A549 (cell line): ENCODE results near the gene SLCO3A1. TPM values are rescaled to one million over a fixed set of nuclear protein-coding genes. Genes with fewer than 3 reads are reported as not detected.

Source experiments
- ATAC-seq, 2 experiments: fragments of 200-7000 bp in 1 of 2; fragments of >200 bp in 1 of 2; cut with Nextera tagmentation in 1 of 2; cut with Tn5 transposase in 1 of 2; 3 replicates each; pipeline versions ENCODE4 v1.8.0 to v1.9.1; 2018 to 2020; ENCODE audit warnings: mild to moderate bottlenecking in 1 of 2, moderate library complexity in 1 of 2
- CTCF ChIA-PET: fragments of 300-600 bp; sonication (Branson Sonifier 250); formaldehyde crosslinking; extraction: SDS; loops from one replicate; lab custom pipeline; 2021; ENCODE audit warnings: antibody characterized with exemption, inconsistent platforms; lab: Yijun Ruan, JAX
- POLR2A ChIA-PET: fragments of 350-600 bp; formaldehyde crosslinking; extraction: SDS; loops from one replicate; lab custom pipeline; 2021; ENCODE audit warnings: antibody characterized with exemption, inconsistent platforms; lab: Yijun Ruan, JAX
- DNase-seq, 2 experiments: peaks; one replicate each; pipeline versions ENCODE4 v3.0.0 to v3.0.0-alpha.2; 2011 to 2016; ENCODE audit warnings: low read depth in 1 of 2, low spot score in 1 of 2
- FAIRE-seq: peaks from 2 replicates; lab custom pipeline; 2011; peaks lifted over from hg19 to GRCh38; lab: Jason Lieb, UNC
- H3K27ac ChIP-seq, 2 experiments: fragments of >200 bp; sonication (Bioruptor Twin); formaldehyde crosslinking; 3 replicates each; pipeline ENCODE4 v1.5.1; 2016 to 2017
- H3K4me1 ChIP-seq: fragments of >200 bp; sonication (Bioruptor Twin); formaldehyde crosslinking; 3 replicates; pipeline ENCODE4 v1.6.1; 2016
- H3K4me2 ChIP-seq: fragments of >200 bp; sonication (Bioruptor Twin); formaldehyde crosslinking; 3 replicates; pipeline ENCODE4 v1.6.1; 2016
- H3K4me3 ChIP-seq: fragments of >200 bp; sonication (Bioruptor Twin); formaldehyde crosslinking; 3 replicates; pipeline ENCODE4 v1.5.1; 2016
- H3K9me3 ChIP-seq: fragments of >200 bp; sonication (Bioruptor Twin); formaldehyde crosslinking; 3 replicates; pipeline ENCODE4 v1.6.1; 2016
- CBX2 ChIP-seq: fragments of 200-600 bp; sonication (generic); IDR thresholded peaks from 2 replicates; pipeline ENCODE4 v1.6.1; 2016; ENCODE audit warnings: low read depth, mild to moderate bottlenecking, borderline replicate concordance
- EP300 ChIP-seq, 2 experiments: fragments of >200 bp; sonication (Bioruptor Twin); formaldehyde crosslinking; IDR thresholded peaks; 2 replicates in 1 of 2; 3 replicates in 1 of 2; pipeline ENCODE4 v1.6.1; 2016 to 2017
- FOSB ChIP-seq: fragments of 250-450 bp; sonication (Bioruptor Pico); IDR thresholded peaks from 2 replicates; pipeline ENCODE4 v1.5.0; 2020; ENCODE audit warnings: mild to moderate bottlenecking, moderate library complexity
- GATA3 ChIP-seq: IDR thresholded peaks from 2 replicates; pipeline ENCODE4 v1.6.1; 2012; ENCODE audit warnings: borderline replicate concordance
- HDAC2 ChIP-seq: fragments of 200-600 bp; sonication (generic); IDR thresholded peaks from 2 replicates; pipeline ENCODE4 v1.6.1; 2016
- HOXB13 ChIP-seq: fragments of 250-450 bp; sonication (Bioruptor Pico); IDR thresholded peaks from 2 replicates; pipeline ENCODE4 v1.5.0; 2020; ENCODE audit warnings: low read depth, mild to moderate bottlenecking, moderate library complexity
- JUN ChIP-seq, 2 experiments: fragments of >200 bp; sonication (Bioruptor Twin); formaldehyde crosslinking; IDR thresholded peaks; 2 replicates in 1 of 2; 3 replicates in 1 of 2; pipeline ENCODE4 v1.6.1; 2016 to 2017
- JUNB ChIP-seq: fragments of >200 bp; sonication (Bioruptor Twin); formaldehyde crosslinking; IDR thresholded peaks from 2 replicates; pipeline ENCODE4 v1.6.1; 2016
- KDM1A ChIP-seq: fragments of 200-600 bp; sonication (generic); IDR thresholded peaks from 2 replicates; pipeline ENCODE4 v1.6.1; 2016; ENCODE audit warnings: low read depth, mild to moderate bottlenecking
- MYC ChIP-seq: IDR thresholded peaks from 2 replicates; pipeline ENCODE4 v1.6.1; 2012; ENCODE audit warnings: mild to moderate bottlenecking, inconsistent platforms, low read length, improper control_type of control experiment, borderline replicate concordance
- NPAS2 ChIP-seq: fragments of 250-450 bp; sonication (Bioruptor Pico); IDR thresholded peaks from 2 replicates; pipeline ENCODE4 v1.8.0; 2022; ENCODE audit warnings: mild to moderate bottlenecking, moderate library complexity, borderline replicate concordance
- POLR2A ChIP-seq: IDR thresholded peaks from 2 replicates; pipeline ENCODE4 v1.6.1; 2012; ENCODE audit warnings: mild to moderate bottlenecking, low read length
- RAD21 ChIP-seq, 2 experiments: fragments of >200 bp in 1 of 2; sonication (Bioruptor Twin) in 1 of 2; formaldehyde crosslinking in 1 of 2; IDR thresholded peaks in 1 of 2; conservative IDR thresholded peaks in 1 of 2; 2 replicates in 1 of 2; 3 replicates in 1 of 2; pipeline ENCODE4 v1.6.1; 2012 to 2018; ENCODE audit warnings: inconsistent platforms in 1 of 2
- RCOR1 ChIP-seq: fragments of 150-350 bp; IDR thresholded peaks from 2 replicates; pipeline ENCODE4 v1.6.1; 2014; ENCODE audit warnings: antibody characterized with exemption, low read length, low read depth
- RNF2 ChIP-seq: fragments of 200-600 bp; sonication (generic); IDR thresholded peaks from 2 replicates; pipeline ENCODE4 v1.6.1; 2016; ENCODE audit warnings: low read depth, mild to moderate bottlenecking, antibody characterized with exemption, moderate library complexity, borderline replicate concordance
- SREBF2 ChIP-seq: fragments of 450-650 bp; IDR thresholded peaks from 2 replicates; pipeline ENCODE4 v1.6.1; 2014; ENCODE audit warnings: mild to moderate bottlenecking, moderate library complexity
- ZNF302 ChIP-seq: fragments of 250-450 bp; sonication (Bioruptor Pico); IDR thresholded peaks from 2 replicates; pipeline ENCODE4 v1.9.0; 2021; ENCODE audit warnings: inconsistent platforms, mild to moderate bottlenecking, moderate library complexity
- ZSCAN20 ChIP-seq: fragments of 250-450 bp; sonication (Bioruptor Pico); IDR thresholded peaks from 2 replicates; pipeline ENCODE4 v1.8.0; 2022; ENCODE audit warnings: mild to moderate bottlenecking, moderate library complexity
- WGBS: methylation state at CpG from one replicate; pipeline ENCODE4 v1.1.6; 2017; ENCODE audit errors: missing lambda C conversion rate; 5-methylcytosine and 5-hydroxymethylcytosine counted together
- polyA plus RNA-seq, 4 experiments: library from polyadenylated mRNA; depleted of rRNA in 3 of 4; stranded (reverse); fragments of >200 nt; fragmentation: RNase III in 1 of 4; extraction: RNeasy Plus Mini Kit Qiagen cat#74134 plus additional on column Dnase treatment in 1 of 4; gene quantifications; 2 replicates in 3 of 4; 3 replicates in 1 of 4; pipeline ENCODE4 v1.2.3, GENCODE V29; 2011 to 2017
- TF ChIP-seq, protein P1 (sequence below): fragments of 250-450 bp; sonication (Bioruptor Pico); IDR thresholded peaks from 2 replicates; pipeline ENCODE4 v1.5.0; 2021; ENCODE audit warnings: mild to moderate bottlenecking, moderate library complexity, borderline replicate concordance
- TF ChIP-seq, protein P2 (sequence below): fragments of 250-450 bp; sonication (Bioruptor Pico); IDR thresholded peaks from 2 replicates; pipeline ENCODE4 v1.5.0; 2020; ENCODE audit warnings: low read depth, mild to moderate bottlenecking, moderate library complexity
- TF ChIP-seq, protein P3 (sequence below): fragments of >200 bp; sonication (Bioruptor Twin); formaldehyde crosslinking; IDR thresholded peaks from 3 replicates; pipeline ENCODE4 v1.5.1; 2016
- TF ChIP-seq, protein P4 (sequence below): fragments of >200 bp; sonication (Bioruptor Twin); formaldehyde crosslinking; IDR thresholded peaks from 2 replicates; pipeline ENCODE4 v1.6.1; 2016
- TF ChIP-seq, protein P5 (sequence below): IDR thresholded peaks from 2 replicates; pipeline ENCODE4 v1.6.1; 2012
- TF ChIP-seq, protein P6 (sequence below): fragments of 450-650 bp; IDR thresholded peaks from 2 replicates; pipeline ENCODE4 v1.6.1; 2014; ENCODE audit warnings: antibody characterized with exemption

SLCO3A1 gene
- polyA plus RNA-seq, 2 of the 4 experiments (the other 2 are of a cell fraction): 16.8 to 17.0 TPM

DNA sequence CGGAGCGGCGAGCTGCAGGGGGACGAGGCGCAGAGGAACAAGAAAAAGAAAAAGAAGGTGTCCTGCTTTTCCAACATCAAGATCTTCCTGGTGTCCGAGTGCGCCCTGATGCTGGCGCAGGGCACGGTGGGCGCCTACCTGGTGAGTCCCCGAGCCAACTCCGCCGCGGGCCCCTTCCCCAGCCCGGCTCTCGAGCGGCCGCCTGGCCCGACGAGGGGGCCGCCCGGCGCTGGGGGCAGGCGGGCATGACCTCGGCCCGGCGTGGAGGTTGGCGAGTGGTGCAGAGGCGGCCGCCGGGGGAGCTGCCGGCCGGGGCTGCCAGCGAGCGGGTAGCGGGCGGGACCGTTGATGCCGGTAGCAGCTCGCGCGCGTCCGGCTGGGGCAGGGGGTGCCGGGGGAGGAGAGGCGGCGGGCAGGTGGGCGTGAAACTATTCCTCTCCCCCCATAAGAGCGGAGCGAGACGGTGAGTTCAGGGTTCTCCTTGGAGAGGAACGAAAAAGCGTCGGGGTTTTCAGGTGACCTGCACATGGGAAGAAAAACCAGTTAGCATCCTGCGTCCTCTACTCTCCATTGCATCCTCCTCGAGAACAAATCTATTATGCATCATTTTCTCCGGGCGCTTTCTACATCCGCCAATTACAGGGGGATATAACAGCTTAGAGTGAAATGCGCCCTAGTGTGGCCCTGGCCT, 585 bp downstream of the SLCO3A1 start:
- peak; percentile 45 to 48 for DNase-seq
- no peak for FAIRE-seq
- peaks cover 16% of the 10 kb centered on the region for H3K4me1 ChIP-seq
- H3K4me2 ChIP-seq: peak overlapping the region; percentile 98
- H3K4me3 ChIP-seq: peak overlapping the region; percentile 94
- peak overlapping the region; percentile 98 to 99 for H3K27ac ChIP-seq
- CTCF ChIA-PET: interaction anchor here (0.7 to 10.8 kb wide), 47 partner anchors 10 to 798 kb away, joined by 3 to 256 read pairs (median 5); no protein-coding TSS in a partner anchor
- WGBS: 7% methylated on average over 33 of the region's 60 CpGs
- H3K9me3 ChIP-seq: no peaks in the 10 kb centered on the region
- TF ChIP-seq, protein P1, sequence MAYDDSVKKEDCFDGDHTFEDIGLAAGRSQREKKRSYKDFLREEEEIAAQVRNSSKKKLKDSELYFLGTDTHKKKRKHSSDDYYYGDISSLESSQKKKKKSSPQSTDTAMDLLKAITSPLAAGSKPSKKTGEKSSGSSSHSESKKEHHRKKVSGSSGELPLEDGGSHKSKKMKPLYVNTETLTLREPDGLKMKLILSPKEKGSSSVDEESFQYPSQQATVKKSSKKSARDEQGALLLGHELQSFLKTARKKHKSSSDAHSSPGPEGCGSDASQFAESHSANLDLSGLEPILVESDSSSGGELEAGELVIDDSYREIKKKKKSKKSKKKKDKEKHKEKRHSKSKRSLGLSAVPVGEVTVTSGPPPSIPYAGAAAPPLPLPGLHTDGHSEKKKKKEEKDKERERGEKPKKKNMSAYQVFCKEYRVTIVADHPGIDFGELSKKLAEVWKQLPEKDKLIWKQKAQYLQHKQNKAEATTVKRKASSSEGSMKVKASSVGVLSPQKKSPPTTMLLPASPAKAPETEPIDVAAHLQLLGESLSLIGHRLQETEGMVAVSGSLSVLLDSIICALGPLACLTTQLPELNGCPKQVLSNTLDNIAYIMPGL (CRISPR knock-in tag): no peak
- TF ChIP-seq, protein P2, sequence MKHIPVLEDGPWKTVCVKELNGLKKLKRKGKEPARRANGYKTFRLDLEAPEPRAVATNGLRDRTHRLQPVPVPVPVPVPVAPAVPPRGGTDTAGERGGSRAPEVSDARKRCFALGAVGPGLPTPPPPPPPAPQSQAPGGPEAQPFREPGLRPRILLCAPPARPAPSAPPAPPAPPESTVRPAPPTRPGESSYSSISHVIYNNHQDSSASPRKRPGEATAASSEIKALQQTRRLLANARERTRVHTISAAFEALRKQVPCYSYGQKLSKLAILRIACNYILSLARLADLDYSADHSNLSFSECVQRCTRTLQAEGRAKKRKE (CRISPR knock-in tag): no peak
- TF ChIP-seq, protein P3, sequence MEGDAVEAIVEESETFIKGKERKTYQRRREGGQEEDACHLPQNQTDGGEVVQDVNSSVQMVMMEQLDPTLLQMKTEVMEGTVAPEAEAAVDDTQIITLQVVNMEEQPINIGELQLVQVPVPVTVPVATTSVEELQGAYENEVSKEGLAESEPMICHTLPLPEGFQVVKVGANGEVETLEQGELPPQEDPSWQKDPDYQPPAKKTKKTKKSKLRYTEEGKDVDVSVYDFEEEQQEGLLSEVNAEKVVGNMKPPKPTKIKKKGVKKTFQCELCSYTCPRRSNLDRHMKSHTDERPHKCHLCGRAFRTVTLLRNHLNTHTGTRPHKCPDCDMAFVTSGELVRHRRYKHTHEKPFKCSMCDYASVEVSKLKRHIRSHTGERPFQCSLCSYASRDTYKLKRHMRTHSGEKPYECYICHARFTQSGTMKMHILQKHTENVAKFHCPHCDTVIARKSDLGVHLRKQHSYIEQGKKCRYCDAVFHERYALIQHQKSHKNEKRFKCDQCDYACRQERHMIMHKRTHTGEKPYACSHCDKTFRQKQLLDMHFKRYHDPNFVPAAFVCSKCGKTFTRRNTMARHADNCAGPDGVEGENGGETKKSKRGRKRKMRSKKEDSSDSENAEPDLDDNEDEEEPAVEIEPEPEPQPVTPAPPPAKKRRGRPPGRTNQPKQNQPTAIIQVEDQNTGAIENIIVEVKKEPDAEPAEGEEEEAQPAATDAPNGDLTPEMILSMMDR: no peak
- TF ChIP-seq NPAS2 (CRISPR knock-in tag): no peak
- no peak for TF ChIP-seq ZSCAN20 (CRISPR knock-in tag)
- TF ChIP-seq GATA3: no peak
- no peak for TF ChIP-seq CBX2
- no peak for TF ChIP-seq SREBF2
- TF ChIP-seq, protein P4, sequence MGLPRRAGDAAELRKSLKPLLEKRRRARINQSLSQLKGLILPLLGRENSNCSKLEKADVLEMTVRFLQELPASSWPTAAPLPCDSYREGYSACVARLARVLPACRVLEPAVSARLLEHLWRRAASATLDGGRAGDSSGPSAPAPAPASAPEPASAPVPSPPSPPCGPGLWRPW: no peak
- no peak for TF ChIP-seq KDM1A
- TF ChIP-seq HOXB13 (CRISPR knock-in tag): no peak
- no peak for TF ChIP-seq JUNB
- TF ChIP-seq, protein P5, sequence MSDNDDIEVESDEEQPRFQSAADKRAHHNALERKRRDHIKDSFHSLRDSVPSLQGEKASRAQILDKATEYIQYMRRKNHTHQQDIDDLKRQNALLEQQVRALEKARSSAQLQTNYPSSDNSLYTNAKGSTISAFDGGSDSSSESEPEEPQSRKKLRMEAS: no peak
- no peak for TF ChIP-seq HDAC2
- no peak for TF ChIP-seq ZNF302 (CRISPR knock-in tag)
- TF ChIP-seq POLR2A: no peak
- no peak for TF ChIP-seq RNF2
- no peak for TF ChIP-seq RAD21 (conservative IDR thresholded peaks at IDR 0.05 in 1 of 2, IDR thresholded peaks at IDR 0.05 in 1 of 2)
- TF ChIP-seq MYC: no peak
- POLR2A ChIA-PET: interaction anchor here (0.6 to 1.9 kb wide), 8 partner anchors 11 to 317 kb away, joined by 3 to 17 read pairs (median 4); no protein-coding TSS in a partner anchor
- peak; percentile 63 to 71 for ATAC-seq

DNA sequence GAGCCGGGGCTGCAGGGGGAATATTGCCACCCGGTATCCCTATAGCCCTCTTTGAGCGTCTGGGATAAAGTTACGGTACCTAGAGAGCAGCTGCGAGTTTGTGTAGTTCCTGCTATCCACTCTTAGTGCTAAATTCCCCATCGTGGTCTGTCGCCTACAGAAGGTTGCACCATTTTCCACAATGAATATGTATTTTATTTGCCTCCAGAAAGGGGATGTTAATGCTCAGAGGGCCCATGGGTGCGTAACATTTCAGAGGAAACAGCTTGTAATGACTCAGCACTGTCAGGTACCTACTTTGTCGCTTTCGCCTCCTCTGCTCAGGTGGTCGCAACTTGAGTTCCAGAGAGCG, 1.1 kb downstream of the SLCO3A1 start:
- DNase-seq: no peak
- H3K27ac ChIP-seq: peak overlapping the region in 1 of 2 experiments; percentile 98; a peak in 3 of 6 replicates
- 89% methylated on average over 12 of the region's 12 CpGs for WGBS
- TF ChIP-seq JUN (IDR thresholded peaks at IDR 0.05) (no peak), JUNB (no peak), ZNF302 (CRISPR knock-in tag) (no peak), FOSB (CRISPR knock-in tag) (no peak), EP300 (IDR thresholded peaks at IDR 0.05) (no peak), RCOR1 (no peak)
- TF ChIP-seq, protein P1 (CRISPR knock-in tag): no peak
- TF ChIP-seq, protein P6, sequence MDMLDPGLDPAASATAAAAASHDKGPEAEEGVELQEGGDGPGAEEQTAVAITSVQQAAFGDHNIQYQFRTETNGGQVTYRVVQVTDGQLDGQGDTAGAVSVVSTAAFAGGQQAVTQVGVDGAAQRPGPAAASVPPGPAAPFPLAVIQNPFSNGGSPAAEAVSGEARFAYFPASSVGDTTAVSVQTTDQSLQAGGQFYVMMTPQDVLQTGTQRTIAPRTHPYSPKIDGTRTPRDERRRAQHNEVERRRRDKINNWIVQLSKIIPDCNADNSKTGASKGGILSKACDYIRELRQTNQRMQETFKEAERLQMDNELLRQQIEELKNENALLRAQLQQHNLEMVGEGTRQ: no peak
- TF ChIP-seq, all 56 proteins: peak for 0
- peaks cover 16% of the 10 kb centered on the region for H3K4me1 ChIP-seq
- peak overlapping the region; percentile 98 for H3K4me2 ChIP-seq
- no peak for FAIRE-seq
- peak overlapping the region; percentile 94 for H3K4me3 ChIP-seq
- CTCF ChIA-PET: interaction anchor here (0.7 to 10.8 kb wide), 26 partner anchors 9 to 552 kb away, joined by 3 to 256 read pairs (median 8); no protein-coding TSS in a partner anchor
- POLR2A ChIA-PET: interaction anchor here (0.6 to 1.9 kb wide), 8 partner anchors 10 to 318 kb away, joined by 3 to 17 read pairs (median 4); no protein-coding TSS in a partner anchor
- no peaks in the 10 kb centered on the region for H3K9me3 ChIP-seq
- ATAC-seq: no peak
